WTC11 (cell line): ENCODE results near the gene CTNNA2. TPM values are rescaled to one million over a fixed set of nuclear protein-coding genes. Genes with fewer than 3 reads are reported as not detected.

Experiments
- ATAC-seq: fragments of 200-7000 bp; cut with Tn5 transposase; 2 replicates; pipeline ENCODE4 v1.10.0; 2021; ENCODE audit warnings: mild to moderate bottlenecking, moderate library complexity
- CTCF ChIA-PET: fragments of 300-600 bp; sonication (Branson Sonifier 250); formaldehyde crosslinking; loops from one replicate; lab custom pipeline; 2021; ENCODE audit warnings: antibody characterized with exemption; lab: Charles Lee
- POLR2A ChIA-PET: fragments of 350-600 bp; sonication (Branson Sonifier 250); formaldehyde crosslinking; loops from one replicate; lab custom pipeline; 2021; ENCODE audit warnings: antibody characterized with exemption; lab: Charles Lee
- DNase-seq: peaks from one replicate; pipeline ENCODE4 v3.0.0; 2021; ENCODE audit warnings: low spot score
- H3K27ac Mint-ChIP-seq: 2 replicates; pipeline ENCODE4 v1.8.0; 2021; ENCODE audit warnings: mixed read lengths
- H3K27me3 Mint-ChIP-seq: 2 replicates; pipeline ENCODE4 v1.8.0; 2021; ENCODE audit warnings: low read depth, mild to moderate bottlenecking, moderate library complexity, mixed read lengths
- H3K36me3 Mint-ChIP-seq: 2 replicates; pipeline ENCODE4 v1.8.0; 2021; ENCODE audit warnings: mixed read lengths
- H3K4me1 Mint-ChIP-seq: 2 replicates; pipeline ENCODE4 v1.8.0; 2022; ENCODE audit warnings: mixed read lengths
- H3K4me3 Mint-ChIP-seq: 2 replicates; pipeline ENCODE4 v1.8.0; 2021; ENCODE audit warnings: mild to moderate bottlenecking, moderate library complexity, mixed read lengths
- H3K9me3 Mint-ChIP-seq: 2 replicates; pipeline ENCODE4 v1.8.0; 2021; ENCODE audit warnings: mixed read lengths
- ATF2 ChIP-seq: sonication (generic); formaldehyde crosslinking; IDR thresholded peaks from 2 replicates; pipeline ENCODE4 v1.8.1; 2022; ENCODE audit warnings: low read depth, missing genetic modification reagents, borderline replicate concordance
- CBFB ChIP-seq: sonication (generic); formaldehyde crosslinking; IDR thresholded peaks from 2 replicates; pipeline ENCODE4 v1.8.1; 2022; ENCODE audit warnings: mild to moderate bottlenecking, low read depth, missing genetic modification reagents
- CTCF ChIP-seq: fragments of 200-600 bp; IDR thresholded peaks from 2 replicates; pipeline ENCODE4 v1.8.0; 2022; ENCODE audit warnings: antibody characterized with exemption
- HMGA2 ChIP-seq: fragments of 250-450 bp; sonication (Bioruptor Pico); IDR thresholded peaks from 2 replicates; pipeline ENCODE4 v1.4.0; 2021; ENCODE audit warnings: mild to moderate bottlenecking, moderate library complexity
- KAT7 ChIP-seq: sonication (generic); formaldehyde crosslinking; IDR thresholded peaks from 2 replicates; pipeline ENCODE4 v1.8.1; 2023; ENCODE audit warnings: missing genetic modification reagents, mild to moderate bottlenecking, borderline replicate concordance
- MXD4 ChIP-seq: fragments of 250-450 bp; sonication (Bioruptor Pico); IDR thresholded peaks from 2 replicates; pipeline ENCODE4 v1.8.0; 2021; ENCODE audit warnings: mild to moderate bottlenecking, moderate library complexity, borderline replicate concordance
- NR1H2 ChIP-seq: sonication (generic); formaldehyde crosslinking; IDR thresholded peaks from 2 replicates; pipeline ENCODE4 v1.9.0; 2021; ENCODE audit warnings: mild to moderate bottlenecking, moderate library complexity, missing genetic modification reagents
- NR3C1 ChIP-seq: sonication (generic); formaldehyde crosslinking; conservative IDR thresholded peaks from 2 replicates; pipeline ENCODE4 v1.8.1; 2023; ENCODE audit warnings: low read depth, mild to moderate bottlenecking, missing genetic modification reagents
- SOX15 ChIP-seq: fragments of 250-450 bp; sonication (Bioruptor Pico); IDR thresholded peaks from 2 replicates; pipeline ENCODE4 v1.9.0; 2021; ENCODE audit warnings: mild to moderate bottlenecking
- STAT6 ChIP-seq: sonication (generic); formaldehyde crosslinking; conservative IDR thresholded peaks from 2 replicates; pipeline ENCODE4 v1.8.1; 2023; ENCODE audit warnings: mild to moderate bottlenecking, low read depth, missing genetic modification reagents, moderate library complexity
- TCF7 ChIP-seq: sonication (generic); formaldehyde crosslinking; IDR thresholded peaks from 2 replicates; pipeline ENCODE4 v1.8.0; 2022; ENCODE audit warnings: mild to moderate bottlenecking, low read depth, missing genetic modification reagents, moderate library complexity
- TP53 ChIP-seq: sonication (generic); formaldehyde crosslinking; IDR thresholded peaks from 2 replicates; pipeline ENCODE4 v1.8.1; 2023; ENCODE audit warnings: mild to moderate bottlenecking, missing genetic modification reagents
- ZBTB21 ChIP-seq: sonication (generic); formaldehyde crosslinking; IDR thresholded peaks from 2 replicates; pipeline ENCODE4 v1.8.1; 2023; ENCODE audit warnings: mild to moderate bottlenecking, missing genetic modification reagents, borderline replicate concordance
- ZNF317 ChIP-seq: sonication (generic); formaldehyde crosslinking; IDR thresholded peaks from 2 replicates; pipeline ENCODE4 v1.8.1; 2023; ENCODE audit warnings: low read depth, mild to moderate bottlenecking, moderate library complexity, missing genetic modification reagents, borderline replicate concordance
- ZNF416 ChIP-seq: fragments of 250-450 bp; sonication (Bioruptor Pico); IDR thresholded peaks from 2 replicates; pipeline ENCODE4 v1.9.0; 2021; ENCODE audit warnings: mild to moderate bottlenecking, inconsistent platforms
- ZNF425 ChIP-seq: fragments of 250-450 bp; sonication (Bioruptor Pico); conservative IDR thresholded peaks from 2 replicates; pipeline ENCODE4 v1.9.0; 2021; ENCODE audit warnings: mild to moderate bottlenecking
- ZNF512 ChIP-seq: sonication (generic); formaldehyde crosslinking; IDR thresholded peaks from 2 replicates; pipeline ENCODE4 v1.8.1; 2022; ENCODE audit warnings: missing genetic modification reagents, borderline replicate concordance
- ZNF671 ChIP-seq: fragments of 250-450 bp; sonication (Bioruptor Pico); IDR thresholded peaks from 2 replicates; pipeline ENCODE4 v1.8.0; 2021; ENCODE audit warnings: mild to moderate bottlenecking
- total RNA-seq: library from RNA; stranded (reverse); gene quantifications from 3 replicates; pipeline ENCODE4 v1.2.3, GENCODE V29; 2021

The CTNNA2 gene
- total RNA-seq, 1 experiment from 2014 or later, result 3.8 TPM

GRCh38 chr2:80519699-80520291 is 1006.9 kb downstream of the CTNNA2 start (continued):
- TF ChIP-seq CTCF (no peak), ZNF416 (CRISPR knock-in tag) (no peak)

- H3K27ac Mint-ChIP-seq, result no peak overlapping the region
- 0 out of 2 replicates have a peak, but pooled peaks cover 4% of the 10 kb centered on the region for H3K4me1 Mint-ChIP-seq
- ATAC-seq, result no peak
- H3K27me3 Mint-ChIP-seq, result no peaks in the 10 kb centered on the region
- H3K9me3 Mint-ChIP-seq, result no peaks in the 10 kb centered on the region
- ChIA-PET POLR2A (no interaction called here), CTCF (no interaction called here)
- TF ChIP-seq NR1H2 (CRISPR knock-in tag), result no peak
- TF ChIP-seq ZBTB21, result no peak
- no peak for TF ChIP-seq TCF7 (CRISPR knock-in tag)
- TF ChIP-seq STAT6, result no peak
- TF ChIP-seq ZNF512 (CRISPR knock-in tag), result no peak
- TF ChIP-seq MXD4 (CRISPR knock-in tag), result no peak
- no peak for TF ChIP-seq ZNF425
- TF ChIP-seq NR3C1, result no peak
- no peak for TF ChIP-seq ZNF317
- TF ChIP-seq ZNF671, result no peak
- TF ChIP-seq TP53 (CRISPR knock-in tag), result no peak
- TF ChIP-seq KAT7 (CRISPR knock-in tag), result no peak
- no peak for TF ChIP-seq ATF2 (CRISPR knock-in tag)
- no peak for TF ChIP-seq HMGA2
- TF ChIP-seq SOX15 (CRISPR knock-in tag), result no peak
- TF ChIP-seq CBFB, result no peak
- H3K36me3 Mint-ChIP-seq, result no peaks in the 10 kb centered on the region
- DNase-seq, result no peak
- no peak overlapping the region for H3K4me3 Mint-ChIP-seq
Observed at GRCh38 chr2:80525152-80525551, 1012.3 kb downstream of the CTNNA2 start.
